MG63 (cell line): ENCODE measurements around the gene FBP1. TPM values are rescaled to one million over a fixed set of nuclear protein-coding genes. Genes with fewer than 3 reads are reported as not detected.
"Not testable (repeated sequence)": the region's sequence is repeated elsewhere in the genome, so short reads cannot be mapped to it uniquely, and the experiment has no call there.

Source experiments
- DNase-seq: peaks from one replicate; pipeline ENCODE4 v3.0.0-alpha.2; 2020
- H3K27me3 ChIP-seq: fragments of 250-450 bp; sonication (Bioruptor Pico); 2 replicates; pipeline ENCODE4 v1.5.1; 2020; ENCODE audit warnings: mild to moderate bottlenecking, moderate library complexity
- H3K36me3 ChIP-seq: fragments of 250-450 bp; sonication (Bioruptor Pico); 2 replicates; pipeline ENCODE4 v1.5.1; 2020; ENCODE audit warnings: mild to moderate bottlenecking, moderate library complexity
- H3K4me3 ChIP-seq: fragments of 250-450 bp; sonication (Bioruptor Pico); 2 replicates; pipeline ENCODE4 v1.5.1; 2020; ENCODE audit warnings: mild to moderate bottlenecking, moderate library complexity
- H3K9me3 ChIP-seq: fragments of 250-450 bp; sonication (Bioruptor Pico); 2 replicates; pipeline ENCODE4 v1.5.1; 2020; ENCODE audit warnings: mild to moderate bottlenecking, moderate library complexity
- total RNA-seq: library from RNA; depleted of rRNA; stranded (reverse); fragments of >200 nt; shearing (Covaris generic); gene quantifications from 2 replicates; pipeline ENCODE4 v1.2.3, GENCODE V29; 2014; ENCODE audit warnings: low replicate concordance

FBP1 gene
- total RNA-seq, 1 experiment from 2014 or later: not detected

DNA sequence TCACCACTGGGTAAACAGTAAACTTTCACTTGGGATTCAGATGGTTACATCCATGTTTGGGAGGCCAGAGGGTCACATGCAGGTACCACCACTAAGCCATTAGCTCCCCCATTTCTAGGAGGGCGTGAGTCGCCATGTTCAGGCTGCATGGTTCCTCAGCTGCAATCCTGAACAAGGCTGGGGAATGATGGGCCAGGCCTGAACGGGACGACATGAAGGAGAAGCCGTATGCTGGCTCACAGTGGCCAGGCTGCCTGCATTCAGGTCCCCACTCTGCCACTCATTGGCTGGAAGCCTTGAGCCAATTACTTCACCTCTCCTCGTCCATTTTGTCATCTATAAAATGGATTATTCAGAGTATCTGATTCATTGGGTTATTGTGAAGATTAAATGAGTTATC lies 36.7 kb downstream of the FBP1 start:
- no peak for DNase-seq
- H3K9me3 ChIP-seq: no peaks in the 10 kb centered on the region
- H3K4me3 ChIP-seq: no peak overlapping the region
- H3K27me3 ChIP-seq: no peaks in the 10 kb centered on the region
- H3K36me3 ChIP-seq: no peaks in the 10 kb centered on the region

DNA sequence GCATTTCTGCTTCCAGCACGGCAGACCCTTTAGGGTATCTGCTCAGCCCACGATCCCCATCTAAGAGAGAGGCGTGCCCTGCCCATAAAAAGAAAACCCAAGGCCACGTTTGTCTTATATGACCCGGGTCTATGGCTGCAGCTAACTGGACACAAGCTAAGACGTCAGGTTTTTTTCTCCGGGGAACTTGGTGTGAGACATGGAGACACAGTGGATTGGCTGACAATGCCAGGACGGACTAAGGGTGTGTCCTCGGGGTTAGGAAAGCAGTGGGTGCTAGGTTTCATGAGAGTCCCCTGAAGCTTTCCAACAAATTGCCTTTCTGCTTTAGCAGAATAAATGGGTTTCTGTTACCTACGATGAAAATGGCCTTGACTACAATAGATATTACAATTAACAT lies 38.6 kb downstream of the FBP1 start:
- Histone ChIP-seq H3K9me3 (no peaks in the 10 kb centered on the region), H3K27me3 (no peaks in the 10 kb centered on the region)
- no peak for DNase-seq

DNA sequence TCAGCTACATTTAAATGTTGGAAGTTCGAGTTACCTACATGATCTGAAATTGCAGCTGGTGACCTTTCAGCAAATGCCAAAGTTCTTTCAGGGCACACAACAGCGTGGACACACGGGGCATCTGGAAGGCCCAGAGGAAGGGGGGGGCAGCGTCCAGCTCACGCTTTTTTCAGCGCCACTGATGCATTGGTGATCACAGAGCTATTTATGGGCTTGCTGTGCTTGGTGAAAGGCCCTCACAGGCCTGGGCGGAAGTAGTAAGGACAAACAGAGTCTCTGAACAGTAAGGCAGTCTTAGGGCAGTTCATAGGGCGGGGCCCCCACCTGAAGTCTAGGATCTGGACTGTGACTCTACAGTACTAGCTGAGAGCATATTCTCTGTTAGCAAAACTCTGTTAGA lies 39.1 kb downstream of the FBP1 start:
- Histone ChIP-seq H3K4me3 (no peak overlapping the region), H3K27me3 (no peaks in the 10 kb centered on the region), H3K9me3 (no peaks in the 10 kb centered on the region), H3K36me3 (no peaks in the 10 kb centered on the region)
- DNase-seq: no peak

More for the DNA sequence above, 38.6 kb downstream of the FBP1 start:
- Histone ChIP-seq H3K36me3 (no peaks in the 10 kb centered on the region), H3K4me3 (no peak overlapping the region)

DNA sequence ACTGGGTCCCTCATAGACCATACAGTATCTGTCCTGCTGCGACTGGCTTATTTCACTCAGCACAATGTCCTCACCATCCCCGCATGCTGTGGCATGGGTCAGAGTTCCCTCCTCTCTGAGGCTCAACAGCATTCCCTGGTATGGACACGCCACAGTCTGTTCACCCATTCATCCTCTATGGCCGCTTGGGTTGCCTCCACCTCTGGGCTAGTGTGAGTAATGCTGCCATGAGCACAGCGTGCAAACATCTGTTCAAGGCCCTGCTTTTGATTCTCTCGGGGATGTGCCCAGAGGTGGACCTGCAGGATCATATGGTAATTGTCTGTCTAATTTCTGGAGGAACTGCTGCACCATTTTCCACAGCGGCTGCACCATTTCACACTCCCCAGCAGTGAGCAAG lies 40.2 kb downstream of the FBP1 start:
- no peak overlapping the region for H3K4me3 ChIP-seq
- no peaks in the 10 kb centered on the region for H3K36me3 ChIP-seq
- H3K9me3 ChIP-seq: no peaks in the 10 kb centered on the region
- no peak for DNase-seq
- no peaks in the 10 kb centered on the region for H3K27me3 ChIP-seq

DNA sequence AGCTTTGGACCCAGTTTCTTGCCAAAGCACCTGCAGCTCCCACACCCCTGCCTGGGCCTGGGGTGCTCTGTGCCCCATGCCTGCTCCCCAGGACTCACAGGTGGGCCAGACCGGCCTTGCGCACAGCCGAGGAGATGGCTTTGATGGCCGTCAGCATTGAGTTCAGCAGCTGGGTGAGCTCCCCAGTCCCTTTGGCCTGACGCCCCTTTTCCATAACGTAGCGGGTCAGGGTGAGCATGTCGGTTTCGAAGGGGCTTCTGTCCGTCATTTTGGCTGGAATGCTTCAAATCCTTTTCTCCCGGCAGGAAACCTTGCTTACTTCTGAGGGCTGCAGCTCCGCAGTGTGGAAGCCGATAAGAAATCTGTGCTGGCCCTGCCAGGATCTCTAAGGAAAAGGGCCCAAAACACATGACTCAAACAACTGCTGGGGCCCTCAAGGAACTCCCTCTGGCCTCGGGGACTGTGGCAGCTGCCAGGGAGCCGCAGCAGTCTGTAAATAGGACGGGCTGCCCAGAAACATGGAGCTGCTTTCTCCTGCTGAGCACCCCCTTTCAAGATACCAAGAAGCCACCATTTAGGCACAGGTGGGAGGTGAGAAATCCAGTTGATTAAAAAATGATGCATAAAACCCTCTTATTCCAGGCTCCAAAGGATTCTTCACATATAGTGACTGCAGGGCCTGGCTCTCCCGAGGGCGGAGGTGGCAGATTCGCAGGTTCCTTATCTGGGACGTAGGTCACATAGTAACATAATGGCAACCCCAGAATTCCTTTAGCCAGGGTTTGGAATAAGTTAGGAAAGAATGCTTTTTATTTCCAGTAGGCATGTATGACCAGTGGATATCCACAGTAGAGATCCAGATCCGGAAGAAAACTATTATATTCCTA lies 45.6 kb downstream of the FBP1 start, which contains the start of gene FBP2:
FBP2 (minus strand) TSS at position 366 of the 887 bp plus-strand sequence; CDS start at position 268, 98 bp downstream.
- no peaks in the 10 kb centered on the region for H3K9me3 ChIP-seq
- no peaks in the 10 kb centered on the region for H3K27me3 ChIP-seq
- DNase-seq: no peak
- no peak within 1 kb of the TSS for H3K4me3 ChIP-seq
- no peaks in the 10 kb centered on the region for H3K36me3 ChIP-seq

DNA sequence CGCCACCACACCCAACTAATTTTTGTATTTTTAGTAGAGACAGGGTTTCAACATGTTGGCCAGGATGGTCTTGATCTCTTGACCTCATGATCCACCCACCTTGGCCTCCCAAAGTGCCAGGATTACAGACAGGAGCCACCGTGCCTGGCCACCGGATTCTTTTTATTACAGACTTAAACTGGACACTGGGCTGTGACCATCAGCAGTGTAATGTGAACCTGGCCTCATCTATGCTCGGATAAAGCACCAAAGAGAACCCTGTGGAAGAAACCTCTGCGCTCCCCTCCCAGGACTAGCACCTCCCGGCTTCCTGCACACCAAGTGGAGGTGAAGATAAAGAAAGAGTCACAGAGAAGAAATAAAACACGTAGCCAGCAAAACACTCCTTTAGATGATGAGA lies 46.6 kb downstream of the FBP1 start:
- not testable (repeated sequence) for DNase-seq, H3K4me3 ChIP-seq, H3K9me3 ChIP-seq, H3K36me3 ChIP-seq, H3K27me3 ChIP-seq

DNA sequence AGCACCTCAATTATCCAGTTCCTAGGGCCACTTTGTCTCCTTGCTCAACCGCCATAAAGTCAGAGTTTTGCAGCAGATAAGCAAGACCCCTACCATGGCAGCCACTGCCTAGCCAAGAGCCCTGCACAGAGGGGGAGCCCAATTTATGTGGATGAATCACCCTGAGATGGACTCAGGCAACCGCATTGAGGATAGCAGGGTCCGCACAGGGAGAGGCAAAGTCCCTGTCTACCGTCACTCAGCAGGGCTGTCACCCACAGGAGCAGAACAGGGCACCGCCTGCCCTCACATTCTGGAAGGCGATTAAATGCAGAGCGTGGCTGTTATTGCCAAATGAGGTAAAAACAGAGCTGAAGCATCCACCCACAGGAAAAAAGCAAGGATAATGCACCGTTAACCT lies 47.4 kb downstream of the FBP1 start:
- no peak for DNase-seq
- no peaks in the 10 kb centered on the region for H3K27me3 ChIP-seq
- no peaks in the 10 kb centered on the region for H3K9me3 ChIP-seq
- H3K36me3 ChIP-seq: no peaks in the 10 kb centered on the region
- no peak overlapping the region for H3K4me3 ChIP-seq

DNA sequence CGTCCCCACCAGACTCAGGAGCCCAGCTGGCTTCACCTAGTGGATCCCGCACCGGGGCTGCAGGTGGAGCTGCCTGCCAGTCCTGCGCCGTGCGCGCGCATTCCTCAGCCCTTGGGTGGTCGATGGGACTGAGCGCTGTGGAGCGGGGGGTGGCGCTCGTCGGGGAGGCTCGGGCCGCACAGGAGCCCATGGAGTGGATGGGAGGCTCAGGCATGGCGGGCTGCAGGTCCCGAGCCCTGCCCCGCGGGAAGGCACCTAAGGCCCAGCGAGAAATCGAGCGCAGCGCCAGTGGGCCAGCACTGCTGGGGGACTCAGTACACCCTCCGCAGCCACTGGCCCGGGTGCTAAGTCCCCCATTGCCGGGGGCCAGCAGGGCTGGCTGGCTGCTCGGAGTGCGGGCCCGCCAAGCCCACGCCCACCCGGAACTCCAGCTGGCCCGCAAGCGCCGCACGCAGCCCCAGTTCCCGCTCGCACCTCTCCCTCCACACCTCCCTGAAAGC lies 48.2 kb downstream of the FBP1 start:
- not testable (repeated sequence) for H3K4me3 ChIP-seq, H3K27me3 ChIP-seq, H3K36me3 ChIP-seq, DNase-seq, H3K9me3 ChIP-seq

DNA sequence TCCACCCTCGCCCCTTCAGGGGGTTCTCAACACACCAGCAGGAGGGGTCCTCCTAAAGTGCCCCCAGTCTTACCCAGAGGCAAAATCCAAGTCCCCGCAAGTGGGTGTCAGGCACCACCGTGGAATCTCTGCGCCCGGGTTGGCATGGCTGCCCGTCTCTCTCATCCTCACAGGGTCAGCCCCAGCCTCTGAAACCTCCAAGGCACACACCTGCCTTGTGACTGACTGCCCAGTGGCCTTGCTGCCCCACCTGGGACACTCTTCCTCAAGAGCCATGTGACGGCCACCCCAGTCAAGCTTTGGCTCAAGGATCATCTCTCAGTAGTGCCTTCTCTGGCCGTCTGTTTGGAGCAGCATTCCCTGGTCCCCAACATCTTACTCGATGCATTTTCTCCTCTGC lies 50.6 kb downstream of the FBP1 start:
- no peak for DNase-seq
- no peaks in the 10 kb centered on the region for H3K9me3 ChIP-seq
- H3K4me3 ChIP-seq: no peak overlapping the region
- no peaks in the 10 kb centered on the region for H3K27me3 ChIP-seq
- H3K36me3 ChIP-seq: no peaks in the 10 kb centered on the region

DNA sequence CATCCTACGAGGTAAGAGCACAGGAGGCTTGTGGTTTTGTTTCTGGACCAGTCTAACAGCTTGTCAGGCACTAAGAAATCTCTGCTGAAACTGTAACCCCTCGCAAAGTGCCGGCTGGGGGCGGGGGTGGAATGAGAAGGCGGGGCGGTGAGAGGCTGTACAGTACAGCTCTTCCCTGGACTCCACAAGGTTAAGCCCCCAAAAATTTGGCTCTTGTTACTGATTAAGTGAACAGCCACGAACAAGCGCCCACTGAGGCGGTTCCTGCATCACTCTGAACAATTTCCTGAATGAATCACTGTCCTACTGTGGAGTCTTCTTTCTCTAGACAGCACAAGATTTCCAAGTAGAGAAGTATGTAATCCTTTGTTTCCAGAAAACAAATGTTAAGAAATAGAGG lies 52.5 kb downstream of the FBP1 start:
- Histone ChIP-seq H3K27me3 (no peaks in the 10 kb centered on the region), H3K36me3 (no peaks in the 10 kb centered on the region), H3K9me3 (no peaks in the 10 kb centered on the region), H3K4me3 (0 out of 2 replicates have a peak overlapping the region, but pooled peaks have one; percentile 10)
- DNase-seq: peak; percentile 37

DNA sequence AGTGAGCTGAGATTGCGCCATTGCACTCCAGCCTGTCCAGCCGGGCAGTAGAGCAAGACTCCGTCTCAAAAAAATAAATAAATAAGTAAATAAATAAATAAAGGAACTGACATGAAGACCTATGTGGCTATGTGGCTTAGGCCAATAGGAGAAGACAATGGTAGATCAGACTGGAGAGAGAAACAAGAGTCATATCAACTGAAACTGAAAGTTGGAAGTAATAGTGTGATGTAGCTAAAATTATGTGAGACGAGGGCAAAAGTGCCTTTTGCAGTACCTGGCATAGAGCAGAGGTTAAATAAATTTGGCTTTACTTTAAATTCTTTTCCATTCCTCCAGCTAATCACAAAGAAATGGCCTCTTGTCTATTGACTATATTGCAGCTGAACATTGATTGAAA lies 53.0 kb downstream of the FBP1 start:
- H3K9me3 ChIP-seq: no peaks in the 10 kb centered on the region
- no peaks in the 10 kb centered on the region for H3K36me3 ChIP-seq
- no peak overlapping the region for H3K4me3 ChIP-seq
- H3K27me3 ChIP-seq: no peaks in the 10 kb centered on the region
- DNase-seq: no peak

DNA sequence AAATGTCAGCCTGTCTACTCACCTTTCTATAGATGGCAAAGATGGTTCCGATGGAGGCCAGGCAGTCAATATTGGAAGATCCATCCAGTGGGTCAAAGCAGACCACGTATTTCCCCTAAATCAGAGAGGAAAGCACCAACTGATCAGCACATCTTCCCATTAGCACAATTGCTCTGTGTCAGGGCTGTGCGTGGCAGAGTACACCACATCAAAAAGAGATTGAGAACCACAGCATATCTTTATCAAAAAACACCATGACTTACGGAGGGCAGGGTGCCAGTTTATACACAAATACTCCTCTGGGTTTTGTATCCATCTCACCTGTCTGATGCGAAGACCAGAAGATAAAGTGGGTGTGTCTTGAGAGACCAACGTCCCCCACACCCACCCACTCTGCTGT lies 54.8 kb downstream of the FBP1 start:
- H3K36me3 ChIP-seq: no peaks in the 10 kb centered on the region
- no peaks in the 10 kb centered on the region for H3K27me3 ChIP-seq
- no peak overlapping the region for H3K4me3 ChIP-seq
- no peaks in the 10 kb centered on the region for H3K9me3 ChIP-seq
- DNase-seq: no peak

DNA sequence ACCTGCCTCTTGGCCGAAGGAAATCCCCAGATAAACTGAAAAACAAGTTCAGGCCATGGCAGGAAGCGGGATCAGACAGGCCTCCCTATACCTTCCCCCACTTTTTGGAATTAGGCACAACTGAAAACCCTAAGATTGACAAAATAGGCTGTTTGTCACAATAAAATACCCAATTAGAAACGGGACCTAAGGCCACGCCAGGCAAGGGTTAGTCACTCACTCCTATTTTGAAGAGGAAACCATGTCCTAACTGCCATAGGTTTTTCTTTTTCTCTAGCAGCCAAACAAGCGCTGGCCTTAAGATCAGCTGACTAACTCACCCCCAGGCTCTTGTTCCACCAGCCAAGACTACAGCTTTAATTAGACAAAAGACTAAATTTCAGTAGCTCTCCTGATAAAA lies 57.6 kb downstream of the FBP1 start:
- H3K36me3 ChIP-seq: no peaks in the 10 kb centered on the region
- H3K4me3 ChIP-seq: no peak overlapping the region
- H3K9me3 ChIP-seq: no peaks in the 10 kb centered on the region
- DNase-seq: no peak
- H3K27me3 ChIP-seq: no peaks in the 10 kb centered on the region

DNA sequence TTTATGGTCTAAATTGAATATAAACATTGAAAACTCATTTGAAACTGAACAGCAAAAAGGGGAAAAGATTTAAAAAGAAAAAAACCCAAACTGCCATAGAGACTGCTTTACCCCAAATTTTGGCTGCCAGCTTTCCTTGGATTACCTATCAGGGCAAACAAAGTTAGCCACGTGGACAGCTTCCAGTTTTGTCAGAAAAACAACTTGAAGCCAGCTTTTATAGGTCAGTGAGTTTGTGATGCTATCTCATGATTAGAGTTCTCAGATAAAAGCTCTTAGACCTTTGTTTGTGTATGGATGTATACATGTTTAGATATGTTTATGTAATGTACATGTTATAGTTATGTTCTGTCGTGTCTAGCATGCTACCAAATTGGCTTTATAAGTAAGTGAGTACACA lies 61.7 kb downstream of the FBP1 start:
- H3K9me3 ChIP-seq: no peaks in the 10 kb centered on the region
- DNase-seq: no peak
- H3K4me3 ChIP-seq: no peak overlapping the region
- H3K36me3 ChIP-seq: no peaks in the 10 kb centered on the region
- no peaks in the 10 kb centered on the region for H3K27me3 ChIP-seq

DNA sequence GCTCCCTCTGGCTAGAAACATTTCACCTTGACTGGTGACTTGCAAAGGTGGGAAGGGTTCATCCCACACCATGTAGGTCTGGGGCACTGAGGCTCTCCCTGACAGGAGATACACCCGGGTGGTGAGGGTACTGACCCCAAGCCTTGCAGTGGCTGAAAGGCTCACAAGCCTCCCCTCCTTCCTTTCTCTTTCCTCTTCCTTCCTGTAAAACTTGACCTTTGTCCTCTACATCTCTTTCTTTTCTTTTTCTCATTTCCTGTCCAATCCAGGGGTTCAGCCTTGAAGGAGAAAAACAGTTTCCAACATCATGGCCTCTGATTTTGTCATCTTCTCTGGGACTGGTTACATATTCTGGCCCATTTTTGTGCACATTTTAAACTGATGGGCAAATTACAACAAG lies 62.3 kb downstream of the FBP1 start:
- Histone ChIP-seq H3K9me3 (no peaks in the 10 kb centered on the region), H3K36me3 (no peaks in the 10 kb centered on the region), H3K4me3 (no peak overlapping the region), H3K27me3 (no peaks in the 10 kb centered on the region)
- DNase-seq: no peak

DNA sequence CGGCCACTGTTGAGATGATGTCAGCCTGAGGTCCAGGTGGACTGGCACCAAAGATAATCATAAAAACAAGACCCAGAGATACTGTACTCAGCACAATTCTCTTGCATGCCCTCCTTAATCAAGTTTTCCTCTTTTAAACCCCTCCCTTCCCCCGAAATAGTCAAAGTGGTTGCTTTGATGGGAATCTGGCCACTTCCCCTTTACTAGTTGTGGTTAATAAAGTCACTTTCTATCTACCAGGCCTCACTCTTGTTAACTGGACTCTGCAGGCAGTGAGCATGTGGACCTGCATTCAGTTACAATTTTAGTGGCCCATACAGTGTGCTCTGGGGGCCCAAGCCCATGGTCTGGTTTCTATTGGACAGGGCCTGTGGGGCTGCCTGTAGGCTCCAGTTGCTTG lies 63.2 kb downstream of the FBP1 start:
- Histone ChIP-seq H3K4me3 (no peak overlapping the region), H3K9me3 (no peaks in the 10 kb centered on the region), H3K27me3 (no peaks in the 10 kb centered on the region), H3K36me3 (no peaks in the 10 kb centered on the region)
- no peak for DNase-seq

DNA sequence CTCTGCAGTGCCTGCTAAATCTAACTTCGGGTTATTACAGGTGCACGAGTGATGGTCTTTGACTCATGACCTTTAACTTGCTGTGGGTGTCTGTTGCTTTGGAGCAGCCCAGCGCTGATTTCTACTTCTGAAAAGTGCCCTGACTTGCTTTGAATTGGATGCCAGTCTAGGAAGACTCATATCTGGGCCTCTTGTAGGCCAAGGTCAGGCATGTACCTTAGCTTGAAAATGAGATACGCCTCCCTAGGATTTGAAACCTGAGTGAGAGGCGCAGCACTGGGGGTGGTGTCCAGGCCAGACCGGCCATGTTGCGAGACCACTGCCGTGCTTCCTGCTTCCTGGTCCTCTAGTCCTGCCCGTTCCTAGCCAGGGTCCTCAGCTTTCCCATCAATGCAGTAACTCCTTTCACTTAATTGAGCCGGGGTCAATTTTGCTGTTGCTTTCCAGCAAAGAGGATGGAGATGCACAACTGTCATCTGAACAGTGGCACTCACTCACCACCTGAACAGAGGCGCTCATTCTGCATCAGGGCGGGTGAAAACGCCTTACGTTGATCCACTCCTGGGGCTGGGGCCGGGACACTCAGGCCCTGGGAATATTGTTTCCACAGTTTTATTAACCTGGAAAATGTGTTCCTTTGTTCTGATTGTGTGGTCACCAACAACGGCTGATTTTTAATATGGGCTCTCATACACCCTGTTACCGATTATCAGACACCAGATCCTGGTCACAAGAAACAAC lies 70.2 kb downstream of the FBP1 start:
- no peak for DNase-seq
- Histone ChIP-seq H3K36me3 (no peaks in the 10 kb centered on the region), H3K4me3 (no peak overlapping the region), H3K9me3 (no peaks in the 10 kb centered on the region), H3K27me3 (no peaks in the 10 kb centered on the region)
